Neural cell (in vitro differentiated cells): ENCODE data around the gene RPL19. TPM values are rescaled to one million over a fixed set of nuclear protein-coding genes. Genes with fewer than 3 reads are reported as not detected.

ENCODE experiments used
- H2AFZ ChIP-seq: fragments of 200-600, 300-800 bp; sonication (generic), shearing (Covaris generic); 2 replicates; pipeline ENCODE4 v1.6.0; 2014; ENCODE audit warnings: low read depth, mild to moderate bottlenecking, antibody characterized with exemption, low read length, moderate library complexity
- H3F3A ChIP-seq: fragments of 200-600 bp; shearing (Covaris generic); 2 replicates; pipeline ENCODE4 v1.6.1; 2016; ENCODE audit warnings: mild to moderate bottlenecking, moderate library complexity, mixed read lengths, antibody characterized with exemption, low read length; ENCODE audit not compliant: insufficient read depth, poor library complexity, severe bottlenecking
- H3K27ac ChIP-seq: fragments of 200-600, 300-800 bp; sonication (generic), shearing (Covaris generic); 2 replicates; pipeline ENCODE4 v1.5.1; 2014; ENCODE audit warnings: mild to moderate bottlenecking, low read length, moderate library complexity
- H3K27me3 ChIP-seq: fragments of 300-800, 200-600 bp; sonication (generic), shearing (Covaris generic); 2 replicates; pipeline ENCODE4 v1.6.0; 2014; ENCODE audit warnings: mild to moderate bottlenecking, low read depth, low read length, moderate library complexity; ENCODE audit not compliant: insufficient read depth
- H3K36me3 ChIP-seq: fragments of 300-800, 200-600 bp; sonication (generic), shearing (Covaris generic); 2 replicates; pipeline ENCODE4 v1.5.1; 2014; ENCODE audit warnings: mild to moderate bottlenecking, antibody characterized with exemption, low read length, moderate library complexity; ENCODE audit not compliant: insufficient read depth
- H3K4me2 ChIP-seq: fragments of 300-800, 200-600 bp; sonication (generic), shearing (Covaris generic); 2 replicates; pipeline ENCODE4 v1.6.0; 2014; ENCODE audit warnings: mild to moderate bottlenecking, low read length
- H3K4me3 ChIP-seq: fragments of 300-800, 200-600 bp; sonication (generic), shearing (Covaris generic); 2 replicates; pipeline ENCODE4 v1.5.1; 2014; ENCODE audit warnings: mild to moderate bottlenecking, low read length, moderate library complexity
- H3K79me2 ChIP-seq: fragments of 200-600 bp; shearing (Covaris generic); replicated peaks from 2 replicates; pipeline ENCODE4 v1.6.0; 2014; ENCODE audit warnings: mild to moderate bottlenecking, low read length, moderate library complexity; ENCODE audit not compliant: insufficient read depth
- H3K9ac ChIP-seq: fragments of 300-800, 200-600 bp; sonication (generic), shearing (Covaris generic); 2 replicates; pipeline ENCODE4 v1.6.1; 2016; ENCODE audit warnings: mild to moderate bottlenecking, low read length, mixed read lengths
- H3K9me2 ChIP-seq: fragments of 200-600 bp; shearing (Covaris generic); 2 replicates; pipeline ENCODE4 v1.6.1; 2016; ENCODE audit warnings: mild to moderate bottlenecking, low read length, mixed read lengths; ENCODE audit not compliant: insufficient read depth
- H3K9me3 ChIP-seq: fragments of 200-600, 300-800 bp; sonication (generic), shearing (Covaris generic); 2 replicates; pipeline ENCODE4 v1.6.1; 2016; ENCODE audit warnings: mild to moderate bottlenecking, mixed run types, low read length, moderate library complexity, mixed read lengths
- H4K20me1 ChIP-seq: fragments of 200-600 bp; shearing (Covaris generic); 2 replicates; pipeline ENCODE4 v1.6.1; 2016; ENCODE audit warnings: mild to moderate bottlenecking, mixed run types; ENCODE audit not compliant: insufficient read depth
- CTCF ChIP-seq: fragments of 450-650 bp; IDR thresholded peaks from 2 replicates; pipeline ENCODE4 v1.5.1; 2014; ENCODE audit warnings: antibody characterized with exemption, mild to moderate bottlenecking, moderate library complexity; ENCODE audit not compliant: poor library complexity, severe bottlenecking
- EP300 ChIP-seq: fragments of 450-650 bp; conservative IDR thresholded peaks from 2 replicates; pipeline ENCODE4 v1.6.1; 2014; ENCODE audit warnings: antibody characterized with exemption, mild to moderate bottlenecking, moderate library complexity; ENCODE audit not compliant: poor library complexity, severe bottlenecking
- EZH2 ChIP-seq: fragments of 200-600, 300-800 bp; shearing (Covaris generic), sonication (generic); IDR thresholded peaks from 2 replicates; pipeline ENCODE4 v1.6.1; 2014; ENCODE audit warnings: antibody characterized with exemption, low read length, borderline replicate concordance, mild to moderate bottlenecking; ENCODE audit not compliant: insufficient read depth, poor library complexity, severe bottlenecking
- MXI1 ChIP-seq: fragments of 450-650 bp; conservative IDR thresholded peaks from 2 replicates; pipeline ENCODE4 v1.6.1; 2014; ENCODE audit warnings: antibody characterized with exemption, mild to moderate bottlenecking; ENCODE audit not compliant: poor library complexity, severe bottlenecking
- POLR2AphosphoS5 ChIP-seq: IDR thresholded peaks from 2 replicates; pipeline ENCODE4 v1.6.1; 2012
- RAD21 ChIP-seq: fragments of 450-650 bp; conservative IDR thresholded peaks from 2 replicates; pipeline ENCODE4 v1.6.1; 2014; ENCODE audit warnings: antibody characterized with exemption, mild to moderate bottlenecking, moderate library complexity
- REST ChIP-seq: IDR thresholded peaks from 2 replicates; pipeline ENCODE4 v1.6.1; 2012; ENCODE audit warnings: borderline replicate concordance
- SMC3 ChIP-seq: fragments of 450-650 bp; conservative IDR thresholded peaks from 2 replicates; pipeline ENCODE4 v1.6.1; 2014; ENCODE audit warnings: antibody characterized with exemption, mild to moderate bottlenecking, moderate library complexity; ENCODE audit not compliant: poor library complexity
- TAF1 ChIP-seq: IDR thresholded peaks from 2 replicates; pipeline ENCODE4 v1.6.1; 2012; ENCODE audit warnings: low read depth
- polyA plus RNA-seq: library from polyadenylated mRNA; depleted of rRNA; stranded (reverse); fragments of >200 nt; gene quantifications from 2 replicates; pipeline ENCODE4 v1.2.3, GENCODE V29; 2014

Gene RPL19
- polyA plus RNA-seq, 1 donor from 2014 or later = 1,623 TPM

- no peak overlapping the region for H2AFZ ChIP-seq
- H3K9me2 ChIP-seq = no peaks in the 10 kb centered on the region
- H3K27me3 ChIP-seq = no peaks in the 10 kb centered on the region
- no peak for TF ChIP-seq CTCF
- TF ChIP-seq RAD21 = no peak
- TF ChIP-seq SMC3 = no peak
- no peak for TF ChIP-seq EP300
- TF ChIP-seq TAF1 = no peak
- H3K4me3 ChIP-seq = no peak overlapping the region
- H3K27ac ChIP-seq = no peak overlapping the region
- H3K9me3 ChIP-seq = no peaks in the 10 kb centered on the region
- no peaks in the 10 kb centered on the region for H3F3A ChIP-seq
- H4K20me1 ChIP-seq = no peaks in the 10 kb centered on the region
- no peaks in the 10 kb centered on the region for H3K79me2 ChIP-seq
- no peak overlapping the region for H3K9ac ChIP-seq
- H3K4me2 ChIP-seq = no peak overlapping the region
- peaks cover 10% of the 10 kb centered on the region for H3K36me3 ChIP-seq
Observed at GRCh38 chr17:39175695-39176093, 24.4 kb upstream of the RPL19 start.

GRCh38 chr17:39177256-39177655, 22.8 kb upstream of the RPL19 start:
- Histone ChIP-seq H3K27me3 (no peaks in the 10 kb centered on the region), H3K9me2 (no peaks in the 10 kb centered on the region), H3K27ac (no peak overlapping the region), H3K4me3 (no peak overlapping the region), H3K4me2 (no peak overlapping the region), H3K36me3 (peaks cover 10% of the 10 kb centered on the region), H3K9me3 (no peaks in the 10 kb centered on the region), H3K9ac (no peak overlapping the region), H3K79me2 (no peaks in the 10 kb centered on the region), H4K20me1 (no peaks in the 10 kb centered on the region), H2AFZ (no peak overlapping the region), H3F3A (no peaks in the 10 kb centered on the region)
- TF ChIP-seq MXI1 = no peak
- no peak for TF ChIP-seq TAF1
- no peak for TF ChIP-seq EP300
- no peak for TF ChIP-seq POLR2AphosphoS5
- no peak for TF ChIP-seq EZH2
- no peak for TF ChIP-seq SMC3
- no peak for TF ChIP-seq RAD21
- TF ChIP-seq CTCF = no peak
- TF ChIP-seq REST = no peak
